GM20000 (cell line): ENCODE results near the gene TRA2A.
A peak's percentile ranks its signal among the peaks of the same experiment; 100 is the strongest.
"Not testable (repeated sequence)": the region's sequence is repeated elsewhere in the genome, so short reads cannot be mapped to it uniquely, and the experiment has no call there.

Experiments used
- DNase-seq: peaks from one replicate; pipeline ENCODE4 v3.0.0; 2012; ENCODE audit warnings: low spot score
- CTCF ChIP-seq: IDR thresholded peaks from 2 replicates; pipeline ENCODE4 v1.5.1; 2012; ENCODE audit warnings: mild to moderate bottlenecking, control low read depth; ENCODE audit errors: extremely low read depth, missing control alignments

The TRA2A gene

GRCh38 chr7:23529262-23529859 lies 2.4 kb downstream of the TRA2A start:
- no peak for TF ChIP-seq CTCF
- no peak for DNase-seq

DNA sequence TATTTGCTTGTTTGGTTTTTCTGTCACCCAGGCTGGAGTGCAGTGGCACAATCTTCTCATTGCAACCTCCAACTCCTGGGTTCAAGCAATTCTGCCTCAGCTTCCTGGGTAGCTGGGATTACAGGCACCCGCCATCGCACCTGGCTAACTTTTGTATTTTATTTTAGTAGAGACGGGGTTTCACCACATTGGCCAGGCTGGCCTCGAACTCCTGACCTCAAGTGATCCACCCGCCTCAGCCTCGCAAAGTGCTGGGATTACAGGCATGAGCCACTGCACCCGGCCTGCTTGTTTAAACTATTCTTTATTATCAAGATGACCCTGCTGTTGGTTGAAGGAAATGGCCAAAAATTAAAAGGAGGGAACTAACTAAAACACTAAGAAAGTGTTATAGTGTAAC lies 6.2 kb downstream of the TRA2A start:
- DNase-seq, result not testable (repeated sequence)

GRCh38 chr7:23524473-23524872 lies 7.3 kb downstream of the TRA2A start:
- no peak for DNase-seq
- no peak for TF ChIP-seq CTCF

DNA sequence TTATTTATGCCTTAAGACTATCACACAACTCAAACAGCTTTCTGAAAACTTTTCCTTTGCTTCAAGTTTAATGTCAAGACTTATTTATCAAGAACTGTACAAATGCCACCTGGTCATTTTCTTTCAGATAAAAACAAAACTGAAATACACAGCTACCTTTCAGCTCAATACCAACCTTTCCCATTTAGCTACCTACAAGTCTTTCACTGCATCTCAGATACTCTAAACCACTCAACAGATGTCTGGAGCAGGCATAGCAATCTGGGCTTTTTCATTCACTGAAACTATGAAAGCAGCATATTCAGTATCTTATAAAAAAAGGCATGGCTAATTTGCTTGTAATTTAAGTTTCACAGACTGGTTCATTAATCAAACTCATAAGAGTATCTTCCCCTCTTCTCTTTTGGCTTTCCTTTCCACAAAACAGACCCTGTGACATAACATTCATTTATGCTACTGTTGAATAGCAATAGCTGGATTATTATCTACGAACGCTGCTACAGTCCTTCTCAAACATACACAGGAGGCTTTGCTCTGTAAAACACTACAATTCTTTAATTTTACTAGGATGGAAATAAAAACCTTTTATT lies 8.2 kb downstream of the TRA2A start:
- DNase-seq, result no peak
- TF ChIP-seq CTCF, result no peak

- DNase-seq, result no peak
- no peak for TF ChIP-seq CTCF
Measured at GRCh38 chr7:23520582-23520981, 11.2 kb downstream of the TRA2A start.

DNA sequence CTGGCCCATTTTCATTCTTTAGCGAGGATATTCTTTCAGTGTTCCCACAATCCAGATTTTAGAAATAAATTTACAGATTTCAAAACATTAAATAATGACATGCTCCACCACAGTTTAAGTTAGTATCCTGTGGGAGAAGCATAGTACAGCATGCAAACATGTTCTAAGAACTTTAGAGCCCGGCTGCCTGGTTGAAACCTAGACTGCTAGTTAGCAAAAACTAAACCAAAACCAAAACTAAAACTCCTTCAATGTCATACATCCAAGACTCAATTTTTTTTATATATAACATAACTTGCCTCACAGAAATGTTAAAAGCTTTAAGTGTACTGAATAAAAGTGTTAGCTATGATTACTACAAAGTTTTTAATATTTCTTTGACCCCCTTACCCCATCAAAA lies 17.0 kb downstream of the TRA2A start:
- TF ChIP-seq CTCF, result no peak

GRCh38 chr7:23513746-23514145 lies 18.0 kb downstream of the TRA2A start:
- not testable (repeated sequence) for DNase-seq

More for the DNA sequence above, 17.0 kb downstream of the TRA2A start:
- DNase-seq, result peak; percentile 49

DNA sequence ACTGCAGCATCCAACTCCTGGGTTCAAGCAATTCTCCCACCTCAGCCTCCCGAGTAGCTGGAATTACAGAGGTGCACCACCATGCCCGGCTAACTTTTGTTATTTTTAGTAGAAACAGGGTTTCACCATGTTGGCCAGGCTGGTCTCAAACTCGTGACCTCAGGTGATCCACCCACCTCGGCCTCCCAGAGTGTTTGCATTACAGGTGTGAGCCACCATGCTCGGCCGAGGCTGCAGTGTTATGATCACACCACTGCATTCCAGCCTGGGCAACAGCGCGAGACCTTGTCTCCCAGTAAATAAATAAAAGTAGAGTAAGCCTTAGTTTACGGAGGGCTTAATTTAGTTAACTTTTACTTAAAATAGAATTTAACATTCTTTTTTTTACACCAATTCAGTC lies 37.8 kb downstream of the TRA2A start:
- no peak for TF ChIP-seq CTCF
- no peak for DNase-seq
